G401 (cell line): Measurements from ENCODE around the gene UPK2. TPM values are rescaled to one million over a fixed set of nuclear protein-coding genes. Genes with fewer than 3 reads are reported as not detected.

Experiments
- DNase-seq: peaks from one replicate; pipeline ENCODE4 v3.0.0-alpha.2; 2015; ENCODE audit warnings: low spot score
- in situ Hi-C: cut with HindIII; loops from 2 replicates; pipeline ENCODE4 v1.10.0; 2016; ENCODE audit warnings: low sequenced_read_pairs, mixed read lengths
- total RNA-seq: library from RNA; depleted of rRNA; stranded (reverse); fragments of >200 nt; shearing (Covaris generic); gene quantifications from 2 replicates; pipeline ENCODE4 v1.2.3, GENCODE V29; 2014

Gene UPK2
- total RNA-seq, 1 experiment from 2014 or later = not detected

- in situ Hi-C loops = no loop called here
- peak; percentile 63 for DNase-seq
Measured at GRCh38 chr11:118916842-118917388, 39.2 kb upstream of the UPK2 start.

- DNase-seq = no peak
- in situ Hi-C loops = no loop called here
Measured at GRCh38 chr11:118917481-118918127, 38.5 kb upstream of the UPK2 start.

- peak; percentile 53 for DNase-seq
- in situ Hi-C loops = no loop called here
Measured at GRCh38 chr11:118918128-118918685, 37.9 kb upstream of the UPK2 start.

GRCh38 chr11:118918686-118919280, 37.3 kb upstream of the UPK2 start:
- DNase-seq = no peak
- in situ Hi-C loops = no loop called here

GRCh38 chr11:118921121-118921928, 34.8 kb upstream of the UPK2 start:
- DNase-seq = peak; percentile 26

GRCh38 chr11:118921929-118922744, 34.0 kb upstream of the UPK2 start:
- peak; percentile 55 for DNase-seq
- in situ Hi-C loops = no loop called here

More at GRCh38 chr11:118921121-118921928, 34.8 kb upstream of the UPK2 start:
- in situ Hi-C loops = no loop called here

- in situ Hi-C loops = no loop called here
- no peak for DNase-seq
Measured at GRCh38 chr11:118922745-118923627, 33.1 kb upstream of the UPK2 start.

- in situ Hi-C loops = no loop called here
- peak; percentile 11 for DNase-seq
Measured at GRCh38 chr11:118923721-118924587, 32.1 kb upstream of the UPK2 start.

- DNase-seq = peak; percentile 70
- in situ Hi-C loops = no loop called here
Measured at GRCh38 chr11:118924591-118925585, 31.2 kb upstream of the UPK2 start.

- no peak for DNase-seq
- in situ Hi-C loops = no loop called here
Measured at GRCh38 chr11:118927554-118928100, 28.5 kb upstream of the UPK2 start.

GRCh38 chr11:118928101-118928869, 27.8 kb upstream of the UPK2 start:
- in situ Hi-C loops = no loop called here
- DNase-seq = peak; percentile 96

- peak; percentile 84 for DNase-seq
- in situ Hi-C loops = no loop called here
Measured at GRCh38 chr11:118928870-118929500, 27.1 kb upstream of the UPK2 start.

- DNase-seq = peak; percentile 94
- in situ Hi-C loops = no loop called here
Measured at GRCh38 chr11:118929501-118930093, 26.5 kb upstream of the UPK2 start.

- DNase-seq = peak; percentile 97
- in situ Hi-C loops = no loop called here
Measured at GRCh38 chr11:118930094-118930712, 25.9 kb upstream of the UPK2 start.
